Spleen (tissue), 11 donors: Measurements from ENCODE around the gene MMP11. TPM values are rescaled to one million over a fixed set of nuclear protein-coding genes. Genes with fewer than 3 reads are reported as not detected.

ENCODE experiments used
- DNase-seq: peaks from one replicate; pipeline ENCODE4 v3.0.0-alpha.2; 2020
- H3K27ac ChIP-seq, 8 donors: fragments of 200-600 bp; sonication (generic) in 7 of 8; 1 replicate in 4 of 8; 2 replicates in 4 of 8; pipeline versions ENCODE4 v1.5.0 to v1.8.0; 2016 to 2021; ENCODE audit warnings: inconsistent platforms in 4 of 8, mild to moderate bottlenecking in 4 of 8, moderate library complexity in 1 of 8
- H3K27me3 ChIP-seq, 7 donors: fragments of 200-600 bp; sonication (generic) in 6 of 7; replicated peaks in 1 of 7; 1 replicate in 4 of 7; 2 replicates in 3 of 7; pipeline versions ENCODE4 v1.5.0 to v1.8.0; 2016 to 2021; ENCODE audit warnings: inconsistent platforms in 3 of 7, mild to moderate bottlenecking in 1 of 7
- H3K36me3 ChIP-seq, 6 donors: fragments of 200-600 bp; sonication (generic) in 5 of 6; 1 replicate in 4 of 6; 2 replicates in 2 of 6; pipeline versions ENCODE4 v1.5.0 to v1.8.0; 2016 to 2021; ENCODE audit warnings: inconsistent platforms in 2 of 6
- H3K4me1 ChIP-seq, 6 donors: fragments of 200-600 bp; sonication (generic) in 5 of 6; 1 replicate in 3 of 6; 2 replicates in 3 of 6; pipeline versions ENCODE4 v1.5.0 to v1.8.0; 2016 to 2021; ENCODE audit warnings: inconsistent platforms in 3 of 6
- H3K4me3 ChIP-seq, 8 donors: fragments of 200-600 bp; sonication (generic) in 7 of 8; 1 replicate in 4 of 8; 2 replicates in 4 of 8; pipeline versions ENCODE4 v1.5.0 to v1.8.0; 2016 to 2021; ENCODE audit warnings: inconsistent platforms in 4 of 8, mild to moderate bottlenecking in 4 of 8, moderate library complexity in 2 of 8
- H3K9me3 ChIP-seq, 8 donors: fragments of 200-600 bp; sonication (generic) in 7 of 8; 1 replicate in 4 of 8; 2 replicates in 4 of 8; pipeline versions ENCODE4 v1.5.0 to v1.8.0; 2016 to 2021; ENCODE audit warnings: inconsistent platforms in 4 of 8
- CTCF ChIP-seq, 11 experiments: fragments of 200-600 bp in 7 of 11; fragments of 450-650 bp in 4 of 11; sonication (generic) in 4 of 11; IDR thresholded peaks in 8 of 11; conservative IDR thresholded peaks in 3 of 11; 1 replicate in 7 of 11; 2 replicates in 4 of 11; pipeline versions ENCODE4 v1.4.0 to v1.8.0; 2016 to 2021; ENCODE audit warnings: antibody characterized with exemption in 11 of 11, inconsistent platforms in 4 of 11, mild to moderate bottlenecking in 1 of 11
- POLR2A ChIP-seq, 3 donors: fragments of 450-650 bp; IDR thresholded peaks; one replicate each; pipeline ENCODE4 v1.5.1; 2017; ENCODE audit warnings: antibody characterized with exemption in 3 of 3, mild to moderate bottlenecking in 1 of 3
- POLR2AphosphoS5 ChIP-seq, 3 donors: sonication (generic); formaldehyde crosslinking; IDR thresholded peaks; one replicate each; pipeline ENCODE4 v1.5.1; 2017; ENCODE audit warnings: antibody characterized with exemption in 3 of 3
- WGBS, 5 donors: extraction: QIAGEN DNeasy Blood & Tissue Kit in 3 of 5; methylation state at CpG; one replicate each; pipeline versions ENCODE4 v1.1.5 to v1.1.7; 2013 to 2018; 5-methylcytosine and 5-hydroxymethylcytosine counted together
- intact Hi-C: fragments of 100-400 bp; cut with DNase I; formaldehyde crosslinking; loops from one replicate; pipeline ENCODE4 v1.15.0; 2023; ENCODE audit warnings: low total_unique reads
- polyA plus RNA-seq, 3 donors: library from polyadenylated mRNA; stranded (reverse); fragments of 200-250 nt; gene quantifications; one replicate each; pipeline ENCODE4 v1.2.1, GENCODE V29; 2013
- total RNA-seq, 7 donors: library from RNA; depleted of rRNA in 3 of 7; stranded (reverse); fragments of >200 nt in 3 of 7; fragmentation: NEBNext Ultra II Directional in 4 of 7; extraction: Animal tissue kit (Norgen Biotek cat#: 25700) in 4 of 7; gene quantifications; one replicate each; pipeline versions ENCODE4 v1.1.0 to v1.2.1, GENCODE V29; 2016 to 2021
- donor health status: healthy with polysubstance abuse.
- donor health status: DM: no; HTN: no; CAD: no; lungs with moderate emphysema.
- donor health status: DM: no; HTN: no; CAD: no.
- donor health status: Bipolar disorder and iron deficiency.
- donor health status: healthy.
- donor health status: DM: no; HTN: no; CAD: no.
- donor health status: DM: yes; HTN: yes; CAD: no.

The MMP11 gene
- total and polyA plus RNA-seq, 10 donors: 0.66 to 11.0 (median 4.2) TPM

DNA sequence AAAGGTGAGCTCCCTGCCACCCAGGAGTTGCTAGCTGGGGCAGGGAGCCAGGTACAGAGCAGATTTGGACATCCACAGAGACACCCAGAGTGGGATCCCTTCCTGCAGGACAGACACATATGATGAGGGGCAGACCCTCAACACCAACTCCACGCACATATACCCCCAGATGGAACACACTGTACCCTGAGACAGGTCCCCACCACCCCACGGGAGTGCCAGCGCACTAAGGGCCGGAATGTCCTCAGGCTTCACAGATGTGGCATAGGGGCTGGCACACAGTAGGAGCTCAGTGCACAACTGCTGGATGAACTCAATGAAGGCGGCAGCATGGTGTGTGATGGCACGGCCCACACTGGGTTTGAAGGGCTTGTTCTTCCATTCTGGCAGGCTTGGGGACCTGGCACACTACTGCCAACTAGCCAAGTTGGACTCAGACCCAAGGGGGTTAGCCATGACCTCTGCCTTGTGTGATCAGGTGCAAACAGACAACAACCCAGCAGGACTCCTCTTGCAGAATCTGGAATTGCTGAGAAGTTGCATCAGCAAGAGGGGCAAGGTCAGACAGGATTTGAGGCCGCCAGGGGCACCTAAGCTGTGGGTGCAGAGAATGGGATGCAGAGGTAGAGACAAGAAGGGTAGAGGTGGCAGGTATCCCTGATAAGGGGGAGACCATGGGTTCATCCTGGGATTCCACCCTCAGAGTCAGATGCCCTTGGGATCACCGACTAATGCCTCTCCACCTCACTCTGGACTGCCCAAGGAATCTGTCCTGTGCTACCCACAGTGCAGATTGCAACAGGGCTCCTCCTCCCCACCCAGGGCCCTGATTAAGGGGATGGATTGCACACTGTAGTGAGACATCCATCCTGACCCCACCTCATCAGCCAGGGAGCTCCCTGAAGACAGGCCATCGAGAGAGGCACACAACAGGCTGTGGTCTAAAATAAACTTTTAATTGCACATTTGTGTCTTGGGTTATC, 7.5 kb upstream of the MMP11 start:
- intact Hi-C loops: no loop called here
- Histone ChIP-seq H3K4me1 (peaks cover 38 to 92% (median 66%) of the 10 kb centered on the region in 6 donors), H3K27ac (peak overlapping the region in 1 of 8 donors; percentile 55), H3K36me3 (peaks cover 0 to 19% (median 0%) of the 10 kb centered on the region in 6 donors), H3K9me3 (no peaks in the 10 kb centered on the region), H3K27me3 (no peaks in the 10 kb centered on the region), H3K4me3 (no peak overlapping the region)
- DNase-seq: no peak
- 87 to 93% (median 92%) methylated on average over 5 to 9 of the region's 9 CpGs for WGBS, 5 donors
- TF ChIP-seq POLR2AphosphoS5 (IDR thresholded peaks at IDR 0.05) (no peak), POLR2A (IDR thresholded peaks at IDR 0.05) (no peak)

DNA sequence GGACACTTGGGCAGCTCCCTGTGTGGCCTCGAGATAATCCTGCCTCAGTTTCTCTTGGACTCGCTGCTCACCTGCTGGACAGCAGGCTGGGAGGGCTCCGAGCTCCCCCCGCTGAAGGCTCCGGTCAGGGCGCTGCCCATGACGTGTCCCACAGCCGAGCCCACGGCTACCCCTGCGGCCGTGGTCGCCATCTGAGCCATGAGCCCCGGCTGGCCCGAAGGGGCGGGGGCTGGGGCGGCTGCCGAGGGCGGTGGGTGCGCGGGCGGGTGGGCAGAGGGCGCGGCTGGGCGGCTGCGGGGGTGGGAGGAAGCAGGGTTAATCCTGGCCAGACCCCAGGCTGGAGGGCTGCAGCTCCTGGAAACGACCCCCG, 5.4 kb upstream of the MMP11 start:
- H3K9me3 ChIP-seq: no peaks in the 10 kb centered on the region

GRCh38 chr22:23767673-23768548, 4.7 kb upstream of the MMP11 start, which contains the start of gene CHCHD10:
Gene CHCHD10, minus strand, starts transcription at chr22:23767972. Its CDS starts 98 bp downstream, at chr22:23767874.
- intact Hi-C loops: no loop called here
- DNase-seq: peak; percentile 95
- H3K9me3 ChIP-seq: no peaks in the 10 kb centered on the region
- WGBS, 5 donors: 1 to 4% (median 1%) methylated on average over 15 to 63 of the region's 63 CpGs
- H3K27me3 ChIP-seq: peaks cover 0 to 8% (median 0%) of the 10 kb centered on the region in 7 donors
- H3K36me3 ChIP-seq: peaks cover 0 to 19% (median 0%) of the 10 kb centered on the region in 6 donors
- TF ChIP-seq POLR2A (IDR thresholded peaks at IDR 0.05): peak in 1 of 3 donors; percentile 70
- peak; percentile 60 to 91 (median 83) for TF ChIP-seq CTCF (IDR thresholded peaks at IDR 0.05 in 8 of 11, conservative IDR thresholded peaks at IDR 0.05 in 3 of 11)
- TF ChIP-seq POLR2AphosphoS5 (IDR thresholded peaks at IDR 0.05): peak; percentile 81 to 89 (median 88)
- peak within 1 kb of the TSS; percentile 49 to 91 (median 74) for H3K4me3 ChIP-seq
- H3K4me1 ChIP-seq: peaks cover 43 to 98% (median 85%) of the 10 kb centered on the region in 6 donors
- peak within 1 kb of the TSS; percentile 80 to 92 (median 84) for H3K27ac ChIP-seq

More for the DNA sequence above, 5.4 kb upstream of the MMP11 start:
- Histone ChIP-seq H3K27me3 (peaks cover 0 to 2% (median 0%) of the 10 kb centered on the region in 7 donors), H3K4me1 (peaks cover 45 to 99% (median 86%) of the 10 kb centered on the region in 6 donors), H3K4me3 (peak overlapping the region; percentile 49 to 91 (median 74)), H3K27ac (peak overlapping the region; percentile 80 to 92 (median 84)), H3K36me3 (peaks cover 0 to 19% (median 0%) of the 10 kb centered on the region in 6 donors)
- intact Hi-C loops: no loop called here
- WGBS, 5 donors: 6 to 14% (median 6%) methylated on average over 4 to 27 of the region's 27 CpGs
- no peak for DNase-seq
- TF ChIP-seq CTCF (IDR thresholded peaks at IDR 0.05 in 8 of 11, conservative IDR thresholded peaks at IDR 0.05 in 3 of 11) (no peak), POLR2A (IDR thresholded peaks at IDR 0.05) (no peak), POLR2AphosphoS5 (IDR thresholded peaks at IDR 0.05) (no peak)

DNA sequence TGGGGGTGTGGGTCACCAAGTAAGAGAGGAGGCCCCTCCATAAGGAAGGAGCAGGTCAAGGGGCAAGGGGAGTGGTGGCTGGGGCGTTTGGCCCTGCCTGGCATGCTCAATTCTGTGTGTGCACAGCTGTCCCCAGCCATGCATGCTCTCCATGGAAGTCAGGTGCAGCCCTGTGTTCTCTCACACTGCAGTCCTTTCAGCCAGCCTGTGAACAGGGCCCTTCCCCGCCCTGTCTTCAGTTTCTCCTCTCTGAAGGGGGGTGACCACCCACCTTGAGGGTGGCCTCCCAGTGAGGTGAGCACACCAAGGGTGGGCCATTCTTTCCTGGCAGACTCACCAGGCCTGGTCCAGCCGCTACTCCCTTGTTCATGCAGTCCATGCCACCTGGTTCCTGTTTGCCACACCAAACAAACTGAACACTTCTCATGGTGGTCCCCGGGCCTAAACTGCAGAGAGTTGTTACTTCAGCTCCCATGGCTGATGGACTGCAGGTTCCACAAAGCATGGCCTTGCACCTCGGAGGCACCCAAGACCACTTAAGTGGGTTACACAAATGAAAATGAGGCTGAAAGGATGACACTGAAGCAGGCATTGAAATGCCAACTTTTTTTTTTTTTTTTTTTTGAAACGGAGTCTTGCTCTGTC, 3.2 kb upstream of the MMP11 start:
- H3K4me1 ChIP-seq: peaks cover 36 to 98% (median 79%) of the 10 kb centered on the region in 6 donors
- no peaks in the 10 kb centered on the region for H3K9me3 ChIP-seq
- intact Hi-C loops: no loop called here
- H3K27ac ChIP-seq: no peak overlapping the region
- H3K36me3 ChIP-seq: peaks cover 0 to 18% (median 0%) of the 10 kb centered on the region in 6 donors
- no peak for DNase-seq
- TF ChIP-seq POLR2AphosphoS5 (IDR thresholded peaks at IDR 0.05): no peak
- peak in 1 of 11 experiments; percentile 9 for TF ChIP-seq CTCF (IDR thresholded peaks at IDR 0.05 in 8 of 11, conservative IDR thresholded peaks at IDR 0.05 in 3 of 11)
- 46 to 61% (median 52%) methylated on average over 5 to 6 of the region's 6 CpGs for WGBS, 5 donors
- no peak overlapping the region for H3K4me3 ChIP-seq
- peaks cover 0 to 16% (median 0%) of the 10 kb centered on the region in 7 donors for H3K27me3 ChIP-seq
